ENCODE data around the gene ALG12.

ALG12 gene

DNA sequence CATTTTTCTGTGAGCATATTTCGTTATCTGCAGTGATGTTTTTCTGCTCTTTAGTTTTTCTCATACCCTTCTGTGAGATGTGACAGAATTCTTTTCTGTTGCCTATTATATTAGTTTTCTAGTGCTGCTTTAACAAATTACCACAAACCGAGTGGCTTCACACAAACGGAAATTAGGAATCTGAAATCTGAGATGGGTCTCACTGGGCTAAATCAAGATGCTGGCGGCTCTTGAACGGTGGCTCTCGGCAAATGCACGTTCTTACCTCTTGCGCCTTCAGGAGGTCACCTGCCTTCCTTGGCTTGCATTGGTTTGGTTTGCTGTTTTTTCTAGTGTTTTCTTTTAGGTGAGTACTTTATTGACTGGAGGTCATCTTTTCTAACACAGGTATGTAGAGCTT lies 51.6 kb downstream of the ALG12 start:
- Histone ChIP-seq H3K27me3 (replicated peaks; ENCODE audit: control insufficient read depth, insufficient read depth, low read length) (no peaks in the 10 kb centered on the region), H3K36me3 (ENCODE audit: control insufficient read depth, insufficient read depth, low read length) (no peaks in the 10 kb centered on the region; the same call in 1 of the 2 replicates), H3K4me3 (replicated peaks; ENCODE audit: low read depth, low read length) (no peak overlapping the region)
- TF ChIP-seq, protein P1, sequence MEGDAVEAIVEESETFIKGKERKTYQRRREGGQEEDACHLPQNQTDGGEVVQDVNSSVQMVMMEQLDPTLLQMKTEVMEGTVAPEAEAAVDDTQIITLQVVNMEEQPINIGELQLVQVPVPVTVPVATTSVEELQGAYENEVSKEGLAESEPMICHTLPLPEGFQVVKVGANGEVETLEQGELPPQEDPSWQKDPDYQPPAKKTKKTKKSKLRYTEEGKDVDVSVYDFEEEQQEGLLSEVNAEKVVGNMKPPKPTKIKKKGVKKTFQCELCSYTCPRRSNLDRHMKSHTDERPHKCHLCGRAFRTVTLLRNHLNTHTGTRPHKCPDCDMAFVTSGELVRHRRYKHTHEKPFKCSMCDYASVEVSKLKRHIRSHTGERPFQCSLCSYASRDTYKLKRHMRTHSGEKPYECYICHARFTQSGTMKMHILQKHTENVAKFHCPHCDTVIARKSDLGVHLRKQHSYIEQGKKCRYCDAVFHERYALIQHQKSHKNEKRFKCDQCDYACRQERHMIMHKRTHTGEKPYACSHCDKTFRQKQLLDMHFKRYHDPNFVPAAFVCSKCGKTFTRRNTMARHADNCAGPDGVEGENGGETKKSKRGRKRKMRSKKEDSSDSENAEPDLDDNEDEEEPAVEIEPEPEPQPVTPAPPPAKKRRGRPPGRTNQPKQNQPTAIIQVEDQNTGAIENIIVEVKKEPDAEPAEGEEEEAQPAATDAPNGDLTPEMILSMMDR (IDR thresholded peaks at IDR 0.05; ENCODE audit: insufficient read depth, low read length, poor library complexity, severe bottlenecking) = no peak
- no peak for DNase-seq (ENCODE audit: extremely low read depth, insufficient read length)

DNA sequence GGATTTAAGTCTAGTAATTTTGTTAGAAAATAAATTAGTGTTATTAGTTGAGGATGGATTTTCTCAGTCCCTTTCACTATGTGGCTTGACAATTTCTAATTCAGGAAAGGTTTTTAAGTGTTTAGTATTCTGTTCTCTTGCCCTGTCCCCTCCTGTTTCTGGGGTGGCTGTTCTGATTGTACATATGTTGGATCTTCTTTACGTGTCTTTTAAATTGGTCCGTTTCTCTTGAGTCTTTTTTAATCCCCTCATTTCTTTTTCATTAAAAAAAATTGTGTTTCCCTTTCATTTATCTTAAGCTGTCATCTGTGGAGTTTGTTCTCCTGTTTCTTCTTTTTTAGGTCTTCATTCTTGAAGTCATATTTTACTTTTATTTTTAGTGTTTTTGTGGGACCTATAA lies 52.1 kb downstream of the ALG12 start:
- no peak overlapping the region for H3K4me3 ChIP-seq (replicated peaks; ENCODE audit: low read depth, low read length)
- no peak for DNase-seq (ENCODE audit: extremely low read depth, insufficient read length)
- TF ChIP-seq, protein P1 (IDR thresholded peaks at IDR 0.05; ENCODE audit: insufficient read depth, low read length, poor library complexity, severe bottlenecking) = no peak
- H3K36me3 ChIP-seq (ENCODE audit: control insufficient read depth, insufficient read depth, low read length) = no peaks in the 10 kb centered on the region; the same call in 1 of the 2 replicates
- no peaks in the 10 kb centered on the region for H3K27me3 ChIP-seq (replicated peaks; ENCODE audit: control insufficient read depth, insufficient read depth, low read length)

DNA sequence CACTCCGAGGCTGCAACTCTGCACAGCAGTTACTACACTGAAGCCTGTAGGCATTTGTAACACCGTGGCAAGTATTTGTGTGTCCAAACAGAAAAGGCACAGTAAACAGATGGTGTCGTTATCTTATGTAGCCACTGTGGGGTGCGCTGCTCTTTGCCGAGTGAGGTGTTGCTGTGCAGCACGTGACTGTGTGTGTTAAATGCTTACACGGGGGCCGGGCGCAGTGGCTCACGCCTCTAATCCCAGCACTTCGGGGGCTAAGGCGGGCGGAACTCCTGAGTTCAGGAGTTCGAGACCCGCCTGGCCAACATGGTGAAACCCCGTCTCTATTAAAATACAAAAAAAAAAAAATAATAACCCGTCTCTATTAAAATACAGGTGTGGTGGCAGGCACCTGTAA lies 53.1 kb downstream of the ALG12 start:
- no peak overlapping the region for H3K4me3 ChIP-seq (replicated peaks; ENCODE audit: low read depth, low read length)
- TF ChIP-seq, protein P1 (IDR thresholded peaks at IDR 0.05; ENCODE audit: insufficient read depth, low read length, poor library complexity, severe bottlenecking) = no peak
- no peaks in the 10 kb centered on the region; the same call in 1 of the 2 replicates for H3K36me3 ChIP-seq (ENCODE audit: control insufficient read depth, insufficient read depth, low read length)
- no peak for DNase-seq (ENCODE audit: extremely low read depth, insufficient read length)
- no peaks in the 10 kb centered on the region for H3K27me3 ChIP-seq (replicated peaks; ENCODE audit: control insufficient read depth, insufficient read depth, low read length)

DNA sequence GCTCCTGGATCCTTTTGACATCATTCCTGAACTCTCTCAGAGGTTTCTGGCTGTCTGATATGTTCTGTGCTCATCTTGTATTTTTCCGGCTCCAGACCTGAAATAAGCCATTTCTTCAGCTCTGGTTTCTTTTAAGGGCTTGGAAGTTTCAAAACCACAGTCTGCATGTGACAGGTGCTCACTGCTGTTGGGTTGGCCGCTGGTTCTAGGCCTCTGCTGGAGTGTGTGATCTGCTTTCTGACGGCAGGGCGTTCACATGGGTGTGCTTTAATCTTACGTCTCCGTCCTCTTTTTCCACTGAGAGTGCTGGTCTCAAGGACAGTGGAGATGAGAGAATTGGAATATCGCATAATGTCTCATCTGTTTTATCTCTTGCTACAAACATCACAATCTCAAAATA lies 54.3 kb downstream of the ALG12 start:
- Histone ChIP-seq H3K27me3 (replicated peaks; ENCODE audit: control insufficient read depth, insufficient read depth, low read length) (no peaks in the 10 kb centered on the region), H3K36me3 (ENCODE audit: control insufficient read depth, insufficient read depth, low read length) (no peaks in the 10 kb centered on the region; the same call in 1 of the 2 replicates), H3K4me3 (replicated peaks; ENCODE audit: low read depth, low read length) (no peak overlapping the region)
- TF ChIP-seq, protein P1 (IDR thresholded peaks at IDR 0.05; ENCODE audit: insufficient read depth, low read length, poor library complexity, severe bottlenecking) = no peak
- DNase-seq (ENCODE audit: extremely low read depth, insufficient read length) = no peak

DNA sequence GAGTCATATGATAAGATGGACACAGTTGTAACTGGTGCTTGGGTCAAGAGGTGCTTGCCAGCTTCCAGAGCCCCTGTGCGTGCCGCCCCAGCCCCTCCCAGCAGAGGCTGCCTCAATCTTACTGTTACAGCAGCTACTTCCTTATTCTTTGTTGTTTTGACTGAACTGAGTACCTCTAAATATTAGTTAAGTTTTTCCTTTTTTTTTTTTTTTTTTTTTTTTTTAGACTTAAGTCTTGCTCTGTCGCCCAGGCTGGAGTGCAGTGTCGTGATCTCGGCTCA lies 55.8 kb downstream of the ALG12 start:
- TF ChIP-seq, protein P1 (IDR thresholded peaks at IDR 0.05; ENCODE audit: insufficient read depth, low read length, poor library complexity, severe bottlenecking) = no peak
- Histone ChIP-seq H3K36me3 (ENCODE audit: control insufficient read depth, insufficient read depth, low read length) (no peaks in the 10 kb centered on the region; the same call in 1 of the 2 replicates), H3K27me3 (replicated peaks; ENCODE audit: control insufficient read depth, insufficient read depth, low read length) (no peaks in the 10 kb centered on the region), H3K4me3 (replicated peaks; ENCODE audit: low read depth, low read length) (no peak overlapping the region)
- DNase-seq (ENCODE audit: extremely low read depth, insufficient read length) = no peak

Data from GM06990 (cell line).